Keratinocyte (primary cell): Measurements from ENCODE around the gene NEUROD2. TPM values are rescaled to one million over a fixed set of nuclear protein-coding genes. Genes with fewer than 3 reads are reported as not detected.

ENCODE experiments used
- DNase-seq: peaks from one replicate; pipeline ENCODE4 v3.0.0-alpha.2; 2011; ENCODE audit warnings: low read depth, missing footprints, low spot score
- FAIRE-seq: peaks from 2 replicates; lab custom pipeline; 2011; peaks lifted over from hg19 to GRCh38; lab: Jason Lieb, UNC
- H2AFZ ChIP-seq: 2 replicates; pipeline ENCODE4 v1.6.0; 2012; ENCODE audit warnings: low read length, control low read depth, inconsistent platforms; ENCODE audit not compliant: control insufficient read depth
- H3K27ac ChIP-seq: 2 replicates; pipeline ENCODE4 v1.5.1; 2011; ENCODE audit warnings: low read length; ENCODE audit not compliant: control insufficient read depth, insufficient read depth
- H3K27me3 ChIP-seq: 3 replicates; pipeline ENCODE4 v1.6.0; 2011; ENCODE audit warnings: low read length; ENCODE audit not compliant: control insufficient read depth, insufficient read depth; ENCODE audit errors: extremely low read depth
- H3K36me3 ChIP-seq, 2 experiments: 2 replicates in 1 of 2; 3 replicates in 1 of 2; pipeline ENCODE4 v1.5.1; 2011; ENCODE audit warnings: low read length in 2 of 2, mild to moderate bottlenecking in 1 of 2; ENCODE audit not compliant: control insufficient read depth in 2 of 2, insufficient read depth in 2 of 2; ENCODE audit errors: extremely low read depth in 1 of 2
- H3K4me1 ChIP-seq: 3 replicates; pipeline ENCODE4 v1.5.1; 2011; ENCODE audit warnings: low read length; ENCODE audit not compliant: control insufficient read depth, insufficient read depth; ENCODE audit errors: extremely low read depth
- H3K4me2 ChIP-seq: 3 replicates; pipeline ENCODE4 v1.6.0; 2011; ENCODE audit warnings: low read depth, low read length; ENCODE audit not compliant: control insufficient read depth, insufficient read depth; ENCODE audit errors: extremely low read depth
- H3K4me3 ChIP-seq, 3 experiments: fragments of 200-600 bp in 1 of 3; sonication (generic) in 1 of 3; 2 replicates in 2 of 3; 3 replicates in 1 of 3; pipeline ENCODE4 v1.5.1; 2011 to 2016; ENCODE audit warnings: low read length in 3 of 3, mild to moderate bottlenecking in 3 of 3, control low read depth in 2 of 3, inconsistent platforms in 1 of 3, low read depth in 1 of 3, mixed read lengths in 1 of 3, mixed run types in 1 of 3, moderate library complexity in 1 of 3; ENCODE audit not compliant: control insufficient read depth in 2 of 3, insufficient read depth in 2 of 3; ENCODE audit errors: extremely low read depth in 1 of 3
- H3K79me2 ChIP-seq: 2 replicates; pipeline ENCODE4 v1.6.0; 2012; ENCODE audit warnings: low read length; ENCODE audit not compliant: control insufficient read depth, insufficient read depth
- H3K9ac ChIP-seq: 3 replicates; pipeline ENCODE4 v1.6.0; 2011; ENCODE audit warnings: low read length; ENCODE audit not compliant: control insufficient read depth, insufficient read depth; ENCODE audit errors: extremely low read depth
- H3K9me1 ChIP-seq: 3 replicates; pipeline ENCODE4 v1.6.0; 2011; ENCODE audit warnings: low read length; ENCODE audit not compliant: control insufficient read depth, insufficient read depth; ENCODE audit errors: extremely low read depth
- H3K9me3 ChIP-seq: 2 replicates; pipeline ENCODE4 v1.5.1; 2012; ENCODE audit warnings: low read depth, low read length; ENCODE audit not compliant: control insufficient read depth
- H4K20me1 ChIP-seq: 3 replicates; pipeline ENCODE4 v1.6.0; 2011; ENCODE audit warnings: low read length; ENCODE audit not compliant: control insufficient read depth, insufficient read depth; ENCODE audit errors: extremely low read depth
- CTCF ChIP-seq, 3 experiments: IDR thresholded peaks in 1 of 3; conservative IDR thresholded peaks in 1 of 3; optimal IDR thresholded peaks in 1 of 3; 2 replicates in 2 of 3; 3 replicates in 1 of 3; pipeline versions ENCODE3 to v1.5.1; 2011; ENCODE audit warnings: low read length in 3 of 3, mild to moderate bottlenecking in 3 of 3, moderate library complexity in 2 of 3, control low read depth in 1 of 3, inconsistent platforms in 1 of 3; ENCODE audit not compliant: insufficient read depth in 2 of 3; ENCODE audit errors: extremely low read depth in 1 of 3
- EZH2 ChIP-seq: IDR thresholded peaks from one replicate; pipeline ENCODE4 v1.6.1; 2012; ENCODE audit warnings: inconsistent platforms, mild to moderate bottlenecking, low read length, moderate library complexity
- dilution Hi-C: fragments of 300-500 bp; cut with MboI; formaldehyde crosslinking; loops from one replicate; pipeline ENCODE4 v1.7.0; 2020; ENCODE audit warnings: low sequenced_read_pairs; ENCODE audit not compliant: extremely low pct_ligation_motif_present
- polyA plus RNA-seq, 5 experiments: library from polyadenylated mRNA; depleted of rRNA in 3 of 5; stranded (reverse) in 3 of 5; stranded (forward) in 1 of 5; unstranded in 1 of 5; fragments of >200 nt; gene quantifications; 1 replicate in 1 of 5; 2 replicates in 3 of 5; 3 replicates in 1 of 5; pipeline versions ENCODE4 v1.2.1 to v1.2.3, GENCODE V29; 2011 to 2012; ENCODE audit warnings: missing spikeins in 2 of 5, low read depth in 1 of 5, low replicate concordance in 1 of 5

Gene NEUROD2
- polyA plus RNA-seq, 1 donor (not counting 4 experiments of a cell fraction or from before 2014, with no cell fraction given) = not detected

- FAIRE-seq = no peak
- peaks cover 6% of the 10 kb centered on the region for H4K20me1 ChIP-seq
- H3K9ac ChIP-seq = no peak overlapping the region
- H3K9me1 ChIP-seq = no peaks in the 10 kb centered on the region
- dilution Hi-C loops = no loop called here
- peaks cover 21% of the 10 kb centered on the region for H3K4me1 ChIP-seq
- H3K9me3 ChIP-seq = no peaks in the 10 kb centered on the region
- DNase-seq = no peak
- peaks cover 91% of the 10 kb centered on the region for H3K27me3 ChIP-seq
- no peak overlapping the region for H3K27ac ChIP-seq
- H3K4me3 ChIP-seq = no peak overlapping the region
- H3K4me2 ChIP-seq = no peak overlapping the region
- TF ChIP-seq EZH2 (peak; percentile 99), CTCF (optimal IDR thresholded peaks at IDR 0.05 in 1 of 3, IDR thresholded peaks at IDR 0.05 in 1 of 3, conservative IDR thresholded peaks at IDR 0.05 in 1 of 3; ENCODE audit: extremely low read depth in 1 of 3, insufficient read depth in 2 of 3, low read length in 3 of 3) (no peak)
- no peaks in the 10 kb centered on the region for H3K79me2 ChIP-seq
- no peak overlapping the region for H2AFZ ChIP-seq
- no peaks in the 10 kb centered on the region for H3K36me3 ChIP-seq
These were observed 8.0 kb downstream of the NEUROD2 start for GRCh38 chr17:39599665-39600231.

GRCh38 chr17:39599004-39599664 is 8.6 kb downstream of the NEUROD2 start:
- H3K4me2 ChIP-seq = peak overlapping the region; percentile 62
- H3K9me1 ChIP-seq = no peaks in the 10 kb centered on the region
- DNase-seq (no peak), FAIRE-seq (no peak)
- H3K27ac ChIP-seq = no peak overlapping the region
- H2AFZ ChIP-seq = no peak overlapping the region
- peaks cover 90% of the 10 kb centered on the region for H3K27me3 ChIP-seq
- no peak for TF ChIP-seq CTCF (optimal IDR thresholded peaks at IDR 0.05 in 1 of 3, IDR thresholded peaks at IDR 0.05 in 1 of 3, conservative IDR thresholded peaks at IDR 0.05 in 1 of 3; ENCODE audit: extremely low read depth in 1 of 3, insufficient read depth in 2 of 3, low read length in 3 of 3)
- TF ChIP-seq EZH2 = peak; percentile 76
- no peaks in the 10 kb centered on the region for H3K79me2 ChIP-seq
- H3K4me3 ChIP-seq = peak overlapping the region in 2 of 3 experiments; percentile 12 to 18
- H3K9ac ChIP-seq = no peak overlapping the region
- H3K4me1 ChIP-seq = peaks cover 19% of the 10 kb centered on the region
- dilution Hi-C loops = no loop called here
- peaks cover 6% of the 10 kb centered on the region for H4K20me1 ChIP-seq
- no peaks in the 10 kb centered on the region for H3K9me3 ChIP-seq
- no peaks in the 10 kb centered on the region for H3K36me3 ChIP-seq
